Fibroblast of villous mesenchyme (primary cell): ENCODE results near the gene KCNK15. TPM values are rescaled to one million over a fixed set of nuclear protein-coding genes. Genes with fewer than 3 reads are reported as not detected.

Source experiments
- DNase-seq: peaks from one replicate; pipeline ENCODE4 v3.0.0-alpha.2; 2010; ENCODE audit warnings: low read depth
- H3K4me3 ChIP-seq: 2 replicates; pipeline ENCODE4 v1.5.1; 2011; ENCODE audit warnings: low read depth, mild to moderate bottlenecking, low read length
- CTCF ChIP-seq: IDR thresholded peaks from 2 replicates; pipeline ENCODE4 v1.5.1; 2012; ENCODE audit warnings: low read depth, mild to moderate bottlenecking, low read length; ENCODE audit not compliant: insufficient read depth
- total RNA-seq: library from RNA; depleted of rRNA; stranded (reverse); fragments of >200 nt; gene quantifications from 2 replicates; pipeline ENCODE4 v1.2.3, GENCODE V29; 2012

The KCNK15 gene
- total RNA-seq, 1 donor = 1.7 TPM

- H3K4me3 ChIP-seq = no peak overlapping the region
- no peak for DNase-seq
- no peak for TF ChIP-seq CTCF
Measured at GRCh38 chr20:44727651-44728050, 18.0 kb upstream of the KCNK15 start.

- H3K4me3 ChIP-seq = no peak overlapping the region
- DNase-seq = peak; percentile 73
- TF ChIP-seq CTCF = no peak
Measured at GRCh38 chr20:44728801-44729443, 16.7 kb upstream of the KCNK15 start.

GRCh38 chr20:44730441-44730840 lies 15.2 kb upstream of the KCNK15 start:
- peak; percentile 88 for DNase-seq
- H3K4me3 ChIP-seq = no peak overlapping the region
- no peak for TF ChIP-seq CTCF

GRCh38 chr20:44731657-44732056 lies 14.0 kb upstream of the KCNK15 start:
- no peak for DNase-seq
- TF ChIP-seq CTCF = no peak
- no peak overlapping the region for H3K4me3 ChIP-seq

- no peak for DNase-seq
- no peak overlapping the region for H3K4me3 ChIP-seq
- TF ChIP-seq CTCF = no peak
Measured at GRCh38 chr20:44732327-44732726, 13.3 kb upstream of the KCNK15 start.

GRCh38 chr20:44733341-44734069 lies 12.2 kb upstream of the KCNK15 start:
- DNase-seq = peak; percentile 77
- H3K4me3 ChIP-seq = no peak overlapping the region
- TF ChIP-seq CTCF = peak; percentile 98
